Prostate gland (tissue), 2 donors: ENCODE measurements around the gene MLC1. TPM values are rescaled to one million over a fixed set of nuclear protein-coding genes. Genes with fewer than 3 reads are reported as not detected.
A peak's percentile ranks its signal among the peaks of the same experiment; 100 is the strongest.

Source experiments
- DNase-seq: peaks from one replicate; pipeline ENCODE4 v3.0.0-alpha.2; 2019; ENCODE audit warnings: low spot score
- H3K27ac ChIP-seq, 2 donors: fragments of 200-600 bp; sonication (generic); 2 replicates each; pipeline ENCODE4 v1.5.1; 2017 to 2019
- H3K27me3 ChIP-seq: fragments of 200-600 bp; sonication (generic); replicated peaks from 2 replicates; pipeline ENCODE4 v1.5.1; 2019; ENCODE audit not compliant: insufficient read depth
- H3K36me3 ChIP-seq, 2 donors: fragments of 200-600 bp; sonication (generic); 1 replicate in 1 of 2; 2 replicates in 1 of 2; pipeline versions ENCODE4 v1.5.1 to v1.8.1; 2017 to 2019
- H3K4me1 ChIP-seq: fragments of 200-600 bp; sonication (generic); replicated peaks from 2 replicates; pipeline ENCODE4 v1.5.1; 2019
- H3K4me3 ChIP-seq, 2 donors: fragments of 200-600 bp; sonication (generic); 2 replicates each; pipeline ENCODE4 v1.5.1; 2017 to 2019
- H3K9me3 ChIP-seq: fragments of 200-600 bp; sonication (generic); 2 replicates; pipeline ENCODE4 v1.5.1; 2017
- POLR2A ChIP-seq: fragments of 450-650 bp; IDR thresholded peaks from one replicate; pipeline ENCODE4 v1.6.1; 2016; ENCODE audit warnings: antibody characterized with exemption, mild to moderate bottlenecking
- POLR2AphosphoS5 ChIP-seq: sonication (generic); formaldehyde crosslinking; IDR thresholded peaks from one replicate; pipeline ENCODE4 v1.6.1; 2017; ENCODE audit warnings: antibody characterized with exemption
- WGBS: methylation state at CpG from one replicate; pipeline ENCODE4 v1.1.5; 2018; 5-methylcytosine and 5-hydroxymethylcytosine counted together
- intact Hi-C: fragments of 100-400 bp; cut with DNase I; formaldehyde crosslinking; loops from one replicate; pipeline ENCODE4 v1.14.2; 2022
- total RNA-seq, 2 donors: library from RNA; depleted of rRNA; stranded (reverse); fragments of >200 nt; gene quantifications; one replicate each; pipeline ENCODE4 v1.1.0, GENCODE V29; 2016
- TF ChIP-seq, protein P1 (sequence below), 4 experiments: fragments of 200-600 bp in 2 of 4; fragments of 450-650 bp in 2 of 4; sonication (generic) in 2 of 4; IDR thresholded peaks; 1 replicate in 3 of 4; 2 replicates in 1 of 4; pipeline ENCODE4 v1.5.1; 2016 to 2019; ENCODE audit warnings: antibody characterized with exemption in 4 of 4, mild to moderate bottlenecking in 2 of 4, moderate library complexity in 2 of 4

The MLC1 gene
- total RNA-seq, 2 donors from 2014 or later: 0.68 to 1.1 TPM

DNA sequence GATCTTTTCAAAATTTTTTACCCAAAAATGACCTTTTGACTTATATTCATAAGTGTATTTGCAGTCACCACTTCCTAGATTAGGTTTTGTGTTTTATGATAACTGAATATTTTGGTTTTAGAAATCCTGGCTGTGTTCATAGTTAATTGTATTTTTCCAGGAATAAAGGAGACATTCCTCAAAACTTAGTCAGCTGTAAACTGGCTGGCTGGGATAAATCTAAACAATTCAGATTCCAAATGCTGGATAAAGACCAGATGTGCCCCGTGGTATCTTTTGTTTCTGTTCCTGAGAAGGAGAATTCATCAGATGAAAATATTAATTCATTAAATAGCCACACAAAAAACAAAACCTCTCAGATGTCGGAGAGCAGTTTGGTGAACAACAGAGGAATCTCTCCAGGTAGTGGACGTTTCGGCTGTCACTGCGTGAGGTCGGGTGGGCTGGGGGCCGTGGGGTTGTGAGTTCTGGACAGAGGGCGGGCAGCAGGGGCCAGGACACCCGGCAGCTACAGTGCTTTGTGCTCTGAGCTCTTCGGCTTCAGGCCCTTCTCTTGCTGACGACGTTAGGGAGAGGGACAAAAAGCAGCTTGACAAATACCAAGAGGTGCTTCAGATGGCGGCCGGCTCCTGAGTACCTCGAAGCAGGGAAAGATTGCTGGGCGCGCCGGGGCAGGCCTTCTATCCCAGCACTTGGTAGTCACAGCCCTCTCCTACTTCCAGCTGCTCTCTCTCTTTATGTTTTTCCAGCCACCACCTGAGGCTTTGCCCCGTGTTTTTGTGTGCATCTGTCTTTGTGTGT, 29.2 kb upstream of the MLC1 start:
- WGBS: 33% methylated on average over 19 of the region's 19 CpGs
- no peak for DNase-seq
- Histone ChIP-seq H3K4me1 (no peaks in the 10 kb centered on the region), H3K4me3 (no peak overlapping the region), H3K36me3 (no peaks in the 10 kb centered on the region), H3K27me3 (no peaks in the 10 kb centered on the region), H3K27ac (peak overlapping the region in 1 of 2 donors; percentile 30), H3K9me3 (no peaks in the 10 kb centered on the region)
- intact Hi-C loops: no loop called here
- TF ChIP-seq, protein P1, sequence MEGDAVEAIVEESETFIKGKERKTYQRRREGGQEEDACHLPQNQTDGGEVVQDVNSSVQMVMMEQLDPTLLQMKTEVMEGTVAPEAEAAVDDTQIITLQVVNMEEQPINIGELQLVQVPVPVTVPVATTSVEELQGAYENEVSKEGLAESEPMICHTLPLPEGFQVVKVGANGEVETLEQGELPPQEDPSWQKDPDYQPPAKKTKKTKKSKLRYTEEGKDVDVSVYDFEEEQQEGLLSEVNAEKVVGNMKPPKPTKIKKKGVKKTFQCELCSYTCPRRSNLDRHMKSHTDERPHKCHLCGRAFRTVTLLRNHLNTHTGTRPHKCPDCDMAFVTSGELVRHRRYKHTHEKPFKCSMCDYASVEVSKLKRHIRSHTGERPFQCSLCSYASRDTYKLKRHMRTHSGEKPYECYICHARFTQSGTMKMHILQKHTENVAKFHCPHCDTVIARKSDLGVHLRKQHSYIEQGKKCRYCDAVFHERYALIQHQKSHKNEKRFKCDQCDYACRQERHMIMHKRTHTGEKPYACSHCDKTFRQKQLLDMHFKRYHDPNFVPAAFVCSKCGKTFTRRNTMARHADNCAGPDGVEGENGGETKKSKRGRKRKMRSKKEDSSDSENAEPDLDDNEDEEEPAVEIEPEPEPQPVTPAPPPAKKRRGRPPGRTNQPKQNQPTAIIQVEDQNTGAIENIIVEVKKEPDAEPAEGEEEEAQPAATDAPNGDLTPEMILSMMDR (IDR thresholded peaks at IDR 0.05): no peak
- TF ChIP-seq POLR2AphosphoS5 (no peak), POLR2A (no peak)

DNA sequence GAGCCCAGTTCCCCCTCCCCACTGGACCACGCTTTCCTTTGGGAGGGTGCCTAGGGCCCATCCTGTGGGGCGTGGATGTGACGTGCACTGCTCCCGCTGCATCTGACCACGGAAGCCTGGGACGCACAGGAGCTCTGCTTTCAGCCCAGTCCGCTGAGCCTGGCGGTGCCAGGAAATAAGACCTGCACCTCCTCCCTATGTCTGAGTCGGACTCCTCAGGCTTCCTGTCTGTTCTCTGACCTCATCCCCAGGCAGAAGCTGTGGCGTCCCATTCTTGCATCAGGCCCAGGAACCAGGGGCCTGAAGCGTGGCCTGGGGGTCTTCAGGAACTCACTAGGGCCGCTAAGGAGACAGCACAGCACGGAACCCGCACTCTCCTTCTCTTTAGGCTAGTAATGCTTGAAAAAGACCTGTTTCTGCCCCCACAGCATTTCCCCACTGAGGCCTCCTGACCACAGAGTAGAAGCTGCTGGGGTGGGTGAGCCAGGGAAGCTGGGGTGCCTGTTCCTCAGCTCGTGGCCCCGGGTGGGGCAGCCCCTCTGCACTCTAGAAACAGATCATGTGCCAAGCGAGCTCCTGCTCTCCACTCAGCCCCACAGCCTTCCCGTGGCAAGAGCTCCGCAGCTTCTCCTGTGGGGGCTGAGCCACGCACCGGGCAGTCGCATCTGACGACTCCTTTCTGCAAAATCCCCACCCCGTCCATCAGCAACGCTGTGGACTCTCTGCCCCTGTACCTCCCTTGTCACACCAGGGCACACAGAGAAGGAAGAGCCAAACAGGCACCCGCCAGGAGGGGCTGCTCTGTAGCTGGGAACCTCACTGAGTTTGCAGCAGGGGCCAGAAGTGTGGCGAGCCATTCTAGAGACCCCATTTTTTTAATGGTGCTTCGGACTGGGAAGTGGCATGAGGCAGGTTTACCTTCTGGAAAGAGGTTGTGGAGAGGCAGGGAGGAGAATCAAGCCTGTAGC, 27.2 kb upstream of the MLC1 start:
- H3K4me3 ChIP-seq: no peak overlapping the region
- no peaks in the 10 kb centered on the region for H3K36me3 ChIP-seq
- no peaks in the 10 kb centered on the region for H3K4me1 ChIP-seq
- intact Hi-C loops: no loop called here
- no peaks in the 10 kb centered on the region for H3K9me3 ChIP-seq
- no peak for DNase-seq
- no peaks in the 10 kb centered on the region for H3K27me3 ChIP-seq
- TF ChIP-seq, protein P1 (IDR thresholded peaks at IDR 0.05): no peak
- no peak for TF ChIP-seq POLR2AphosphoS5
- TF ChIP-seq POLR2A: no peak
- WGBS: 82% methylated on average over 25 of the region's 28 CpGs
- H3K27ac ChIP-seq: no peak overlapping the region

DNA sequence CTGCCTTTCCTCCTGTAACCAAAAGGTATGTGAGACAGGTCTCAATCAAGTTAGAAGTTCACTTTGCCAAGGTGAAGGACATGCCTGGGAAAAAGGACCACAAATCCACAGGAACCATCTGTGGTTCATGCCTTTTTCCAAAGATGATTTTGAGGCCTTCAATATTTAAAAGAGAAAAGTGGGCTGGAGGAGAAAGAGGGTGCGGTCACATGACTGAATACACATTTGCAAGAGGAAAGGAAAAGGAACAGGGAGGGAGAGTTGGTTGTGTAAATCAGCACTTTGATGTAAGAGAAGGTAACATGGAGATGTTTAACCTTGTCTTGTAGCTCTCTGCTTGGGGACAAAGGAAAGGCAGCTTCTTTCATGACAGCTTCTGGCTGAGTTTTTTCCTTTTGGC, 25.8 kb upstream of the MLC1 start:
- Histone ChIP-seq H3K4me3 (no peak overlapping the region), H3K9me3 (no peaks in the 10 kb centered on the region), H3K4me1 (no peaks in the 10 kb centered on the region), H3K36me3 (no peaks in the 10 kb centered on the region), H3K27ac (no peak overlapping the region), H3K27me3 (no peaks in the 10 kb centered on the region)
- intact Hi-C loops: no loop called here
- 96% methylated on average over 1 of the region's 1 CpG for WGBS
- no peak for TF ChIP-seq POLR2AphosphoS5
- TF ChIP-seq, protein P1 (IDR thresholded peaks at IDR 0.05): no peak
- TF ChIP-seq POLR2A: no peak
- DNase-seq: no peak

DNA sequence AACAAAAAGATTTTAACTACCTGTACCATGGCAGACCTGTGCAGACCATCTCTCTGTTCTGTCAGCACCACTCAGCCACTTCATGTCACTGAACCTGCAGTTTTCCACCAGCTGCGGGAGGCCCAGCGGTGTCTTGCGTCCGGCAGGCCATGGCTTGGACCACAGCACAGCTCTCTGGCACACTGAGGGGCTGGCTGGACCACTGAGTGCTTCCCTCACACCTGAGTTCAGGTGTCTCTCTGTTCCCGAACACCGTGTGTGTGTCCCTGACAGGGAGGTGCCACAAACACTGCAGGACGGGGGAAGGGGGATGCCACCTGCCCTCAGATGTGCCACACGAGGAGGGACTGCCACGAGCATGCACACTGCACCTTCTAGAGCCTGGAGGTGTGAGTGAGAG, 22.3 kb upstream of the MLC1 start:
- Histone ChIP-seq H3K4me1 (no peaks in the 10 kb centered on the region), H3K27ac (no peak overlapping the region), H3K9me3 (no peaks in the 10 kb centered on the region), H3K27me3 (no peaks in the 10 kb centered on the region), H3K4me3 (no peak overlapping the region), H3K36me3 (no peaks in the 10 kb centered on the region)
- whole genome bisulfite sequencing: 90% methylated on average over 9 of the region's 9 CpGs
- intact Hi-C loops: no loop called here
- DNase-seq: no peak
- TF ChIP-seq POLR2A (no peak), POLR2AphosphoS5 (no peak)
- TF ChIP-seq, protein P1 (IDR thresholded peaks at IDR 0.05): no peak
